Panc1 (cell line): ENCODE measurements around the gene KRTAP16-1.

Source experiments
- POLR2AphosphoS5 ChIP-seq: IDR thresholded peaks from 2 replicates; pipeline ENCODE4 v1.6.1; 2012; ENCODE audit warnings: mild to moderate bottlenecking, low read depth, low read length, moderate library complexity
- TF ChIP-seq, protein P1 (sequence below): fragments of 450-650 bp; IDR thresholded peaks from 2 replicates; pipeline ENCODE4 v1.5.1; 2017; ENCODE audit warnings: mild to moderate bottlenecking
- TF ChIP-seq, protein P2 (sequence below), 2 experiments: IDR thresholded peaks; 2 replicates each; pipeline ENCODE4 v1.6.1; 2011 to 2012; ENCODE audit warnings: low read depth in 2 of 2, control low read depth in 1 of 2, low read length in 1 of 2, mild to moderate bottlenecking in 1 of 2, moderate library complexity in 1 of 2; ENCODE audit not compliant: insufficient read depth in 1 of 2

DNA sequence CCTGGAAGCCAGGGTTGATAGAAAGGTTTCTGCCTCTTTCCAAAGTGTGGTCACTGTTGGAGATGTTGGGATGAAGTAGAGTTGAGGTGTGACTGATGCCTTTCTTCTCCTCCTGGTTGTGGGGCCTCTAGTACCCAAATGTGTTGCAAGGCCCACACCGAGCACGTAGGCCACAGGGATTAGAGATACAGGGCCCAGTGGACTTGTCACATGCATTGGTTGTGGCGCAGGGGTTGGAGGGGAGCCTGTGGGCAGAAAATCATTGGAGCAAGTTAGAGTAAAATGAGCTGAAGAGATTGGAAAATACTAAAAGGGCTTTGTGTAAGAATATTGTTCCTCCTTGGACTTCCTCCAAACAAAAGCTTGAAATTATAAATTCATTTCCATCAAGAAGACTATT, 36.9 kb upstream of the KRTAP16-1 start:
- TF ChIP-seq, protein P1, sequence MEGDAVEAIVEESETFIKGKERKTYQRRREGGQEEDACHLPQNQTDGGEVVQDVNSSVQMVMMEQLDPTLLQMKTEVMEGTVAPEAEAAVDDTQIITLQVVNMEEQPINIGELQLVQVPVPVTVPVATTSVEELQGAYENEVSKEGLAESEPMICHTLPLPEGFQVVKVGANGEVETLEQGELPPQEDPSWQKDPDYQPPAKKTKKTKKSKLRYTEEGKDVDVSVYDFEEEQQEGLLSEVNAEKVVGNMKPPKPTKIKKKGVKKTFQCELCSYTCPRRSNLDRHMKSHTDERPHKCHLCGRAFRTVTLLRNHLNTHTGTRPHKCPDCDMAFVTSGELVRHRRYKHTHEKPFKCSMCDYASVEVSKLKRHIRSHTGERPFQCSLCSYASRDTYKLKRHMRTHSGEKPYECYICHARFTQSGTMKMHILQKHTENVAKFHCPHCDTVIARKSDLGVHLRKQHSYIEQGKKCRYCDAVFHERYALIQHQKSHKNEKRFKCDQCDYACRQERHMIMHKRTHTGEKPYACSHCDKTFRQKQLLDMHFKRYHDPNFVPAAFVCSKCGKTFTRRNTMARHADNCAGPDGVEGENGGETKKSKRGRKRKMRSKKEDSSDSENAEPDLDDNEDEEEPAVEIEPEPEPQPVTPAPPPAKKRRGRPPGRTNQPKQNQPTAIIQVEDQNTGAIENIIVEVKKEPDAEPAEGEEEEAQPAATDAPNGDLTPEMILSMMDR = no peak
- no peak for TF ChIP-seq POLR2AphosphoS5
- TF ChIP-seq, protein P2, sequence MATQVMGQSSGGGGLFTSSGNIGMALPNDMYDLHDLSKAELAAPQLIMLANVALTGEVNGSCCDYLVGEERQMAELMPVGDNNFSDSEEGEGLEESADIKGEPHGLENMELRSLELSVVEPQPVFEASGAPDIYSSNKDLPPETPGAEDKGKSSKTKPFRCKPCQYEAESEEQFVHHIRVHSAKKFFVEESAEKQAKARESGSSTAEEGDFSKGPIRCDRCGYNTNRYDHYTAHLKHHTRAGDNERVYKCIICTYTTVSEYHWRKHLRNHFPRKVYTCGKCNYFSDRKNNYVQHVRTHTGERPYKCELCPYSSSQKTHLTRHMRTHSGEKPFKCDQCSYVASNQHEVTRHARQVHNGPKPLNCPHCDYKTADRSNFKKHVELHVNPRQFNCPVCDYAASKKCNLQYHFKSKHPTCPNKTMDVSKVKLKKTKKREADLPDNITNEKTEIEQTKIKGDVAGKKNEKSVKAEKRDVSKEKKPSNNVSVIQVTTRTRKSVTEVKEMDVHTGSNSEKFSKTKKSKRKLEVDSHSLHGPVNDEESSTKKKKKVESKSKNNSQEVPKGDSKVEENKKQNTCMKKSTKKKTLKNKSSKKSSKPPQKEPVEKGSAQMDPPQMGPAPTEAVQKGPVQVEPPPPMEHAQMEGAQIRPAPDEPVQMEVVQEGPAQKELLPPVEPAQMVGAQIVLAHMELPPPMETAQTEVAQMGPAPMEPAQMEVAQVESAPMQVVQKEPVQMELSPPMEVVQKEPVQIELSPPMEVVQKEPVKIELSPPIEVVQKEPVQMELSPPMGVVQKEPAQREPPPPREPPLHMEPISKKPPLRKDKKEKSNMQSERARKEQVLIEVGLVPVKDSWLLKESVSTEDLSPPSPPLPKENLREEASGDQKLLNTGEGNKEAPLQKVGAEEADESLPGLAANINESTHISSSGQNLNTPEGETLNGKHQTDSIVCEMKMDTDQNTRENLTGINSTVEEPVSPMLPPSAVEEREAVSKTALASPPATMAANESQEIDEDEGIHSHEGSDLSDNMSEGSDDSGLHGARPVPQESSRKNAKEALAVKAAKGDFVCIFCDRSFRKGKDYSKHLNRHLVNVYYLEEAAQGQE (IDR thresholded peaks at IDR 0.05; ENCODE audit: insufficient read depth in 1 of 2, low read depth in 2 of 2, low read length in 1 of 2) = no peak
